Measurements from ENCODE around the gene KSR2. TPM values are rescaled to one million over a fixed set of nuclear protein-coding genes. Genes with fewer than 3 reads are reported as not detected.

The KSR2 gene
- total RNA-seq, 1 donor from 2014 or later = 0.30 TPM

GRCh38 chr12:117686911-117687377, 281.8 kb downstream of the KSR2 start:
- Histone ChIP-seq H3K27me3 (no peaks in the 10 kb centered on the region), H3K27ac (no peak overlapping the region), H3K9me3 (ENCODE audit: low read depth) (no peaks in the 10 kb centered on the region), H2AFZ (replicated peaks) (no peak overlapping the region), H3K79me2 (ENCODE audit: low read depth) (no peaks in the 10 kb centered on the region), H3K4me1 (peaks cover 7% of the 10 kb centered on the region), H3K36me3 (no peaks in the 10 kb centered on the region), H3K4me2 (no peak overlapping the region), H3F3A (ENCODE audit: low read depth) (no peaks in the 10 kb centered on the region), H3K4me3 (no peak overlapping the region), H4K20me1 (ENCODE audit: low read depth) (no peaks in the 10 kb centered on the region), H3K9ac (no peak overlapping the region)
- H3K27ac Mint-ChIP-seq = no peak overlapping the region
- peaks cover 3% of the 10 kb centered on the region for H3K27me3 Mint-ChIP-seq (ENCODE audit: insufficient read depth, low read depth)
- H3K4me1 Mint-ChIP-seq = peaks cover 27% of the 10 kb centered on the region
- no peak for TF ChIP-seq EZH2 (IDR thresholded peaks at IDR 0.05)
- TF ChIP-seq CTCF (IDR thresholded peaks at IDR 0.05) = no peak
- TF ChIP-seq EZH2phosphoT487 (IDR thresholded peaks at IDR 0.05) = no peak
- no peaks in the 10 kb centered on the region for H3K9me3 Mint-ChIP-seq
- no peak for DNase-seq (ENCODE audit: low spot score)
- H3K36me3 Mint-ChIP-seq = no peaks in the 10 kb centered on the region
- H3K4me3 Mint-ChIP-seq = no peak overlapping the region

- Histone ChIP-seq H3K9me3 (ENCODE audit: low read depth) (no peaks in the 10 kb centered on the region), H3K36me3 (no peaks in the 10 kb centered on the region)
Observed at GRCh38 chr12:117686210-117686609, 282.6 kb downstream of the KSR2 start.

GRCh38 chr12:117685110-117685926, 283.5 kb downstream of the KSR2 start:
- TF ChIP-seq EZH2 (IDR thresholded peaks at IDR 0.05) = no peak
- TF ChIP-seq CTCF (IDR thresholded peaks at IDR 0.05) = no peak
- no peak for TF ChIP-seq EZH2phosphoT487 (IDR thresholded peaks at IDR 0.05)
- Histone ChIP-seq H3K4me1 (peaks cover 7% of the 10 kb centered on the region), H3K9ac (no peak overlapping the region), H3K27me3 (no peaks in the 10 kb centered on the region), H3F3A (ENCODE audit: low read depth) (no peaks in the 10 kb centered on the region), H3K27ac (no peak overlapping the region), H4K20me1 (ENCODE audit: low read depth) (no peaks in the 10 kb centered on the region), H3K36me3 (no peaks in the 10 kb centered on the region), H3K4me3 (no peak overlapping the region), H3K4me2 (peak overlapping the region; percentile 54), H2AFZ (replicated peaks) (peak overlapping the region; percentile 99), H3K9me3 (ENCODE audit: low read depth) (no peaks in the 10 kb centered on the region), H3K79me2 (ENCODE audit: low read depth) (no peaks in the 10 kb centered on the region)
- peak overlapping the region; percentile 46 for H3K27ac Mint-ChIP-seq
- peaks cover 28% of the 10 kb centered on the region for H3K4me1 Mint-ChIP-seq
- DNase-seq (ENCODE audit: low spot score) = peak; percentile 67
- H3K4me3 Mint-ChIP-seq = no peak overlapping the region
- H3K27me3 Mint-ChIP-seq (ENCODE audit: insufficient read depth, low read depth) = peaks cover 5% of the 10 kb centered on the region
- no peaks in the 10 kb centered on the region for H3K9me3 Mint-ChIP-seq
- no peaks in the 10 kb centered on the region for H3K36me3 Mint-ChIP-seq

More at GRCh38 chr12:117686210-117686609, 282.6 kb downstream of the KSR2 start:
- peaks cover 7% of the 10 kb centered on the region for H3K4me1 ChIP-seq
- no peaks in the 10 kb centered on the region for H3K27me3 ChIP-seq
- no peak overlapping the region for H3K9ac ChIP-seq
- H3K27ac ChIP-seq = no peak overlapping the region
- Mint-ChIP-seq H3K27ac (no peak overlapping the region), H3K36me3 (no peaks in the 10 kb centered on the region), H3K9me3 (no peaks in the 10 kb centered on the region), H3K4me1 (peaks cover 27% of the 10 kb centered on the region), H3K27me3 (ENCODE audit: insufficient read depth, low read depth) (peaks cover 5% of the 10 kb centered on the region), H3K4me3 (no peak overlapping the region)
- DNase-seq (ENCODE audit: low spot score) = no peak
- H2AFZ ChIP-seq (replicated peaks) = no peak overlapping the region
- H3K4me3 ChIP-seq = no peak overlapping the region
- no peaks in the 10 kb centered on the region for H3F3A ChIP-seq (ENCODE audit: low read depth)
- TF ChIP-seq EZH2 (IDR thresholded peaks at IDR 0.05) (no peak), EZH2phosphoT487 (IDR thresholded peaks at IDR 0.05) (no peak), CTCF (IDR thresholded peaks at IDR 0.05) (no peak)
- no peak overlapping the region for H3K4me2 ChIP-seq
- H3K79me2 ChIP-seq (ENCODE audit: low read depth) = no peaks in the 10 kb centered on the region
- H4K20me1 ChIP-seq (ENCODE audit: low read depth) = no peaks in the 10 kb centered on the region
